ENCODE data around the gene BLM.

- TF ChIP-seq REST (IDR thresholded peaks at IDR 0.05; ENCODE audit: insufficient read depth in 1 of 2, low read depth in 2 of 2, low read length in 2 of 2) (no peak), POLR2AphosphoS5 (IDR thresholded peaks at IDR 0.05; ENCODE audit: low read depth, low read length) (no peak), TAF1 (IDR thresholded peaks at IDR 0.05; ENCODE audit: borderline replicate concordance, insufficient read depth, low read length) (no peak), SIN3A (IDR thresholded peaks at IDR 0.05; ENCODE audit: borderline replicate concordance, insufficient read depth, low read length) (no peak)
These were observed 36.7 kb upstream of the BLM start for GRCh38 chr15:90680371-90680935.
